HG03439 (cell line): ENCODE measurements around the gene ZDBF2.
"Not testable (repeated sequence)": the region's sequence is repeated elsewhere in the genome, so short reads cannot be mapped to it uniquely, and the experiment has no call there.

Experiments
- ATAC-seq: cut with Tn5 transposase; IDR thresholded peaks from one replicate; pipeline ENCODE4 v1.9.1; 2021; ENCODE audit warnings: mild to moderate bottlenecking, moderate library complexity; ENCODE audit not compliant: unreplicated experiment

Gene ZDBF2

DNA sequence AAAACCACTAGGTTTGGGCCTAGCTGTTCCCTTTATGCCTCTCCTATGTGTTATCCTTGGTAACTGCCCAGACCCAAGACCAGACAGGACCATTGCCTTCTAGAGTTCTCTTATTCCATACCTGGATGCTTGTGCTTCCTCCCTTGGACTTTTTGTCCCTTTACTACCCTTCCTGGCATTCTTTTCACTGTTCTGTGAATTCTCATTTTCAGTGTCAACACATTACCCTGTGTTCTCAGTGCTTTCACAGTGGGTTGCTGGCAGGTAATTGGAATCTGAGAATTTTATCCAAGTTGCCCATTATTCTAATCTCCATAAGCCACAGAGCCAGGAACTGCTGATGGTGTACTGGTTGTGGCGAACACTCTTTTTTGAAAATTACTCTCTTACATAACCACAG, 41.7 kb downstream of the ZDBF2 start:
- ATAC-seq = no peak

DNA sequence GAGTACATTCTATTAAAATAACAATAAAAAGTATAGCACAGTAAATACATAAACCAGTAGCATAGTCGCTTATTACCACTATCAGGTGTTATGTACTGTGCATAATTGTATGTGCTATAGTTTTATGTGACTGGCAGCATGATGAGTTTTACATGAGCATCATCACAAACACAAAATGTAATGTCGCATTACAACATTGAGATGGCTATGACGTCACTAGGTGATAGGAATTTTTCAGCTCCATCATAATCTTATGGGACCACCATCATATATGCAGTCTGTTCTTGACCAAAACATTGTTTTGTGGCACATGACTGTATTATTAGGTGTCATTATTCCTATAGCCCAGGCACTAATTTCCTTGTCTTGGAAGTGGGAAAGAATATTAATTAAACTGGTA, 48.6 kb downstream of the ZDBF2 start:
- ATAC-seq = no peak

DNA sequence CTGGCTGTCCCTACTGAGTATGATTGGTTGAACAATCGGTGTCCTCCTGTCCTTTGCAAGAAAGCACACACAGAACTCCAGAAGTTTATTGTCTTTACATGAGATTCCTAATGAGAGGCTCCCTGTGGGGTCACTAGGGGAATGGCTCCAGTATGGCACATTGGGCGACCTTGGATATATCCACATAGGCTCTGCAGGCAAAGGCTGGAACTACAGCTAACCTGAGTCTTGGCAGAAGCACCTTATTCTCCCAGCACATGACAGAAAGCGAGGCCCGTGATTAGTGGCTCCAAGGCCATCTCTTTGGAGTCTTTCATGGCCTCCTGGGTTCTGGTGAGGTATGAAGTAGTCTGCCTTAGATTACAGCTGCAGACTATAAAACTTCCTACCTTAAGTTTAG, 49.0 kb downstream of the ZDBF2 start:
- ATAC-seq = no peak

- ATAC-seq = no peak
Observed at GRCh38 chr2:206324869-206325268, 50.4 kb downstream of the ZDBF2 start.

- no peak for ATAC-seq
Observed at GRCh38 chr2:206328974-206329373, 54.5 kb downstream of the ZDBF2 start.

DNA sequence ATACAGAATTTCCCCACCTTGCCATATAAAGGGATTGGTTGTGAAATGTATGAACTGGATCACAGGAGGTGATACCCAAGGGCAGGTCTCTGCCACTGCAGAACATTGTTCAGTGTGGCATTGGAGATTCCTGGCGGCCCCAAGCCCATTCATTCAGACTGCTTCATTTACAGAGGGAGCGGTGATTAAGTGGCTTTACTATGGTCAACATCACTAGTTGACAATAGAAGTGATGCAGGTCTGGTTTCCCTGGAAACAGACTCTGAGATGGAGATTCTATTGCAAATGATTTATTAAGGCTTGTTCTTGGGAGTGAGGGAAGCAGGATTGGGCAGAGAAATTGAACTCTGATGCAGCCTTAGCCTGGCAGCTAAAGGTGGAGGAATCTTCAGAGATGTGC, 62.4 kb downstream of the ZDBF2 start:
- ATAC-seq = no peak

- no peak for ATAC-seq
Observed at GRCh38 chr2:206337956-206338355, 63.5 kb downstream of the ZDBF2 start.

GRCh38 chr2:206341396-206341795, 66.9 kb downstream of the ZDBF2 start:
- ATAC-seq = no peak

DNA sequence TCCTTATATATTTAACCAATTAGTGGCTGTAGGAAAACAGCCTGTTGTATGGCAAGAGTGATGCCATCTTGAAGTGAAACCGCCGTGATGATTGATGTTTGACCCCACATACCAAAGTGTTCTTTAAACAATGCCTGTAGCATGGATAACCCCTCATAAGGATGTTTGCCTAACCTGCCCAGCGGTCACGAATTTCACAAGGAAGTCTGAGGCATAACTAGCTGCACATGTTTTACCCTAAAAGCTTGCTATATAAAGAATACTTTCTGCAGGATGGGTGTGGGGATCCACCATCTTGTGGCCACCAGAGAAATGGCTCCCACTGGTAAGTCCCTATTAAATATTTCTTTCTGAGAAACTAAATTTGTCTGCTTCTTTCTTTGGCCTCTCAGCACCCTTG, 68.7 kb downstream of the ZDBF2 start:
- ATAC-seq = no peak

DNA sequence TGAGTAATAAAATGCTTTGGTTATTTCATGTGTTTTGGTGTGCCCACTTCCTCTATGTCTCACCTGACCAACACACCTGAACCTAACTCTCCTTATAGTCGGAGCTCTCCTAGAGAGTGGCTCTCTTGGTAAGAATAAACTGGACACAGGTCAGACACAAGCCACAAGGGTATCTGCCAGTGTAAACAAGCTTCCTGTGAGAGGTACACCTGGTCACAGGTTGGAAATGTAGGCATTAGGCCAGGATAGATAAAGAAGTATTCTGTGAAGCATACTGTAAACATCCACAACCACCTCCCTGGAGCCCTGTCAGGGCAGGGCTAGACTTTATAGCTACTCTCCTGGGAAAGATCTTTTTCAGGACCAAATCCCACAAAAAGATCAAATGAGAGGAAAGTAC, 69.4 kb downstream of the ZDBF2 start:
- no peak for ATAC-seq

DNA sequence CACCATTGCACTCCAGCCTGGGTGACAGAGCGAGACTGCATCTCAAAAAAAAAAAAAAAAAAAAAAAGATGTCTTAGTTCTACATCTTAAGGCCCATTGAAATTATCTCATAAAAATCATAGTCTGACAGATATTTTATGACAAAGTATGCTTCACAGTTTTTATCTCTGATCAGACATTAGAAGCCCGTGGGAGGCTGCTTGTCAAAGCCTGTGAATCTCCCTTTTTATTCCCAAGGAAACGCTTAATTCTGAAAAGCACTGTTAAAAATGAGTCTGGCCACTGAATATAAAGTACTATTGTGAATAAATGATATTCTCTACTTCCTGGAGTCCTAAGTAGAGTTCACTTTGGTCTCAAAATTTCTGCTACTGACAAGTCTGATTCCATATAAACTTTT, 71.1 kb downstream of the ZDBF2 start:
- ATAC-seq = no peak

- ATAC-seq = no peak
Observed at GRCh38 chr2:206349375-206349774, 74.9 kb downstream of the ZDBF2 start.

GRCh38 chr2:206352571-206352970, 78.1 kb downstream of the ZDBF2 start:
- ATAC-seq = no peak

- ATAC-seq = no peak
Observed at GRCh38 chr2:206353685-206354084, 79.2 kb downstream of the ZDBF2 start.

DNA sequence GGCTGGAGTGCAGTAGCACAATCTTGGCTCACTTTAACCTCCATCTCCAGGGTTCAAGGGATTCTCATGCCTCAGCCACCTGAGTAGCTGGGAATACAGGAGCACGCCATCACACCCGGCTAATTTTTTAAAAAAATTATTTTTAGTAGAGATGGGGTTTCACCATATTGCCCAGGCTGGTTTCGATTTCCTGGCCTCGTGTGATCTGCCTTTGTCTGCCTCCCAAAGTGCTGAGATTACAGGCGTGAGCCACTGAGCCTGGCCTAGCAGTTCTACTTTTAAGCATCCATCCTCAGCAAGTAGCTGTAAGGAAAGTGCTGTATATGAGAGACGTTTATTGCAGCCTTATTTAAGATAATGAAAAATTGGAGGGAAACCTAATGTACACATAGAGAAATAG, 79.7 kb downstream of the ZDBF2 start:
- ATAC-seq = no peak

- not testable (repeated sequence) for ATAC-seq
Observed at GRCh38 chr2:206356840-206357239, 82.4 kb downstream of the ZDBF2 start.

- ATAC-seq = not testable (repeated sequence)
Observed at GRCh38 chr2:206360840-206361239, 86.4 kb downstream of the ZDBF2 start.

- no peak for ATAC-seq
Observed at GRCh38 chr2:206361407-206362045, 87.1 kb downstream of the ZDBF2 start.
